Psoas muscle (tissue), 8 donors: ENCODE results near the gene SARS1. TPM values are rescaled to one million over a fixed set of nuclear protein-coding genes. Genes with fewer than 3 reads are reported as not detected.
"Not testable (repeated sequence)": the region's sequence is repeated elsewhere in the genome, so short reads cannot be mapped to it uniquely, and the experiment has no call there.

Source experiments
- ATAC-seq, 4 donors: fragments of 200-7000 bp; cut with Tn5 transposase; one replicate each; pipeline ENCODE4 v1.9.1; 2020; ENCODE audit warnings: moderate library complexity in 3 of 4, mild to moderate bottlenecking in 2 of 4
- DNase-seq, 2 donors: peaks; one replicate each; pipeline ENCODE4 v3.0.0-alpha.2; 2020
- H3K27ac ChIP-seq: fragments of 200-600 bp; one replicate; pipeline ENCODE4 v1.8.0; 2022
- H3K27me3 ChIP-seq, 3 donors: fragments of 200-600 bp in 1 of 3; one replicate each; pipeline versions ENCODE4 v1.6.1 to v1.8.0; 2013 to 2022; ENCODE audit warnings: low read length in 2 of 3, mild to moderate bottlenecking in 2 of 3, moderate library complexity in 1 of 3; ENCODE audit not compliant: insufficient read depth in 3 of 3
- H3K36me3 ChIP-seq, 2 donors: fragments of 200-600 bp in 1 of 2; one replicate each; pipeline versions ENCODE4 v1.6.1 to v1.8.0; 2013 to 2022; ENCODE audit warnings: low read depth in 1 of 2, mild to moderate bottlenecking in 1 of 2, moderate library complexity in 1 of 2; ENCODE audit not compliant: insufficient read depth in 1 of 2
- H3K4me1 ChIP-seq: fragments of 200-600 bp; one replicate; pipeline ENCODE4 v1.8.0; 2022
- H3K4me3 ChIP-seq: fragments of 200-600 bp; one replicate; pipeline ENCODE4 v1.8.0; 2022; ENCODE audit warnings: mild to moderate bottlenecking
- H3K9me3 ChIP-seq: fragments of 200-600 bp; one replicate; pipeline ENCODE4 v1.8.0; 2022
- WGBS, 3 donors: extraction: QIAGEN DNeasy Blood & Tissue Kit; methylation state at CpG; one replicate each; pipeline versions ENCODE4 v1.1.6 to v1.1.7; 2013; 5-methylcytosine and 5-hydroxymethylcytosine counted together
- intact Hi-C, 2 donors: fragments of 100-400 bp; cut with DNase I; formaldehyde crosslinking; loops; one replicate each; pipeline versions ENCODE4 v1.11.0 to v1.14.2; 2022
- polyA plus RNA-seq, 3 donors: library from polyadenylated mRNA; stranded (reverse); fragments of 200-250 nt; gene quantifications; one replicate each; pipeline ENCODE4 v1.2.3, GENCODE V29; 2013
- total RNA-seq, 4 donors: library from RNA; stranded (reverse); fragmentation: NEBNext Ultra II Directional in 2 of 4; extraction: Animal tissue kit (Norgen Biotek cat#: 25700) in 2 of 4; gene quantifications; one replicate each; pipeline versions ENCODE4 v1.2.1 to v1.2.4, GENCODE V29; 2021 to 2023
- TF ChIP-seq, protein P1 (sequence below): fragments of 200-600 bp; IDR thresholded peaks from one replicate; pipeline ENCODE4 v1.8.0; 2022; ENCODE audit warnings: antibody characterized with exemption
- donor health status: healthy with polysubstance abuse.
- donor health status: DM: no; HTN: no; CAD: no; lungs with moderate emphysema.
- donor health status: Bipolar disorder and iron deficiency.
- donor health status: healthy.
- donor health status: DM: yes; HTN: yes; CAD: no.
- donor health status: DM: no; HTN: no; CAD: no.
- donor health status: DM: no; HTN: no; CAD: no.
- donor health status: DM: yes; HTN: yes; CAD: no.

SARS1 gene
- total and polyA plus RNA-seq, 7 donors: 76.4 to 155 (median 149) TPM

DNA sequence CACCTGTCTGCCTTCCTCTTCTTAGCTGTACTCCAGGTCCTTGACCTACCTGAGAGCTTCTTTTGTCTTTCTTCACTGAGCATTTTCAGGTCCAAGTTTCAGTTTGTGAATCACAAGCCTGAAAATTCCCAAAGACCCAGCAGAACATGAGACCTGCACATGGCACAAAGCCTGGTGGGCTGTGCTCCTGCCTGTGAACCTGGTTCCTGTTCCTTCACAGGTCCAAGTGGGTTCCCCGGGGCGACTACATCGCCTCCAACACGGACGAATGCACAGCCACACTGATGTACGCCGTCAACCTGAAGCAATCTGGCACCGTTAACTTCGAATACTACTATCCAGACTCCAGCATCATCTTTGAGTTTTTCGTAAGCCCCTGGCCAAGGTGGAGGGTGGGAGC lies 42.1 kb upstream of the SARS1 start:
- intact Hi-C loops: no loop called here
- Histone ChIP-seq H3K9me3 (no peaks in the 10 kb centered on the region), H3K36me3 (no peaks in the 10 kb centered on the region), H3K4me3 (no peak overlapping the region), H3K4me1 (no peaks in the 10 kb centered on the region), H3K27ac (no peak overlapping the region), H3K27me3 (no peaks in the 10 kb centered on the region)
- WGBS, 3 donors: 91 to 93% (median 92%) methylated on average over 10 of the region's 10 CpGs
- no peak for DNase-seq
- ATAC-seq: no peak
- TF ChIP-seq, protein P1, sequence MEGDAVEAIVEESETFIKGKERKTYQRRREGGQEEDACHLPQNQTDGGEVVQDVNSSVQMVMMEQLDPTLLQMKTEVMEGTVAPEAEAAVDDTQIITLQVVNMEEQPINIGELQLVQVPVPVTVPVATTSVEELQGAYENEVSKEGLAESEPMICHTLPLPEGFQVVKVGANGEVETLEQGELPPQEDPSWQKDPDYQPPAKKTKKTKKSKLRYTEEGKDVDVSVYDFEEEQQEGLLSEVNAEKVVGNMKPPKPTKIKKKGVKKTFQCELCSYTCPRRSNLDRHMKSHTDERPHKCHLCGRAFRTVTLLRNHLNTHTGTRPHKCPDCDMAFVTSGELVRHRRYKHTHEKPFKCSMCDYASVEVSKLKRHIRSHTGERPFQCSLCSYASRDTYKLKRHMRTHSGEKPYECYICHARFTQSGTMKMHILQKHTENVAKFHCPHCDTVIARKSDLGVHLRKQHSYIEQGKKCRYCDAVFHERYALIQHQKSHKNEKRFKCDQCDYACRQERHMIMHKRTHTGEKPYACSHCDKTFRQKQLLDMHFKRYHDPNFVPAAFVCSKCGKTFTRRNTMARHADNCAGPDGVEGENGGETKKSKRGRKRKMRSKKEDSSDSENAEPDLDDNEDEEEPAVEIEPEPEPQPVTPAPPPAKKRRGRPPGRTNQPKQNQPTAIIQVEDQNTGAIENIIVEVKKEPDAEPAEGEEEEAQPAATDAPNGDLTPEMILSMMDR: no peak

DNA sequence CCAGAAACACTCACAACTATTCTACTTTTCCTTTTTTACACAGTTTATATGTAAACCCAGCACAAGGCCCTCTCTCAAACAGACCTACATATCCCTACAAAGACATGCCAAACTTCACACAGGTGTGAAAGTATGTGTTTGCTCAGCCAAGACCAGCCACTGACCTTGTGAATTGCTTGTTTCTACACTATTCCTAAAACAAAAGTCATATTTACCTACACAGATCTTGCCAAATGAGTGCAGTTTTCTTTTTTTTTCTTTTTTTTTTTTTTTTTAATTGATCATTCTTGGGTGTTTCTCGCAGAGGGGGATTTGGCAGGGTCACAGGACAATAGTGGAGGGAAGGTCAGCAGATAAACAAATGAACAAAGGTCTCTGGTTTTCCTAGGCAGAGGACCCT lies 37.4 kb upstream of the SARS1 start:
- H3K9me3 ChIP-seq, intact Hi-C loops, H3K27ac ChIP-seq, ATAC-seq, H3K4me3 ChIP-seq, H3K4me1 ChIP-seq, DNase-seq, H3K36me3 ChIP-seq, H3K27me3 ChIP-seq: not testable (repeated sequence)
- 83% methylated on average over 1 of the region's 1 CpG; no CpG with 5 or more reads in 2 of the 3 donors for WGBS, 3 donors

DNA sequence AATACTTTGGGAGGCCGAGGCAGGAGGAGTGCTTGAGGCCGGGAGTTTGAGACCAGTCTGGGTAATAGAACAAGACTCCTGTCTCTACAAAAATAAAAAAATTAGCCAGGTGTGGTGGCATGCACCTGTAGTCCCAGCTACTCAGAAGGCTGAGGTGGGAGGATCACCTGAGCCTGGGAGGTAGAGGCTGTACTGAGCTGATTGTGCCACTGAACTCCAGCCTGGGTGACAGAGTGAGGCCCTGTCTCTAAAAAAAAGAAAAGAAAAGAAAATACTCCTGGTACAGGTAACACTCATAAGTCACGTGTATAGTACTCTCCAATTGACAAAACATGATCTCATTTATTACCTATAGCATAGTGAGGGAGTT lies 33.0 kb upstream of the SARS1 start:
- not testable (repeated sequence) for H3K4me1 ChIP-seq, H3K4me3 ChIP-seq, H3K27me3 ChIP-seq, H3K9me3 ChIP-seq, ATAC-seq, H3K36me3 ChIP-seq, H3K27ac ChIP-seq, DNase-seq
- WGBS, 3 donors: 76 to 95% (median 93%) methylated on average over 3 of the region's 3 CpGs
- intact Hi-C loops: loop anchor here in 1 of 2 donors (10.0 kb wide), 1 partner anchor 46 kb away; no protein-coding TSS in a partner anchor

DNA sequence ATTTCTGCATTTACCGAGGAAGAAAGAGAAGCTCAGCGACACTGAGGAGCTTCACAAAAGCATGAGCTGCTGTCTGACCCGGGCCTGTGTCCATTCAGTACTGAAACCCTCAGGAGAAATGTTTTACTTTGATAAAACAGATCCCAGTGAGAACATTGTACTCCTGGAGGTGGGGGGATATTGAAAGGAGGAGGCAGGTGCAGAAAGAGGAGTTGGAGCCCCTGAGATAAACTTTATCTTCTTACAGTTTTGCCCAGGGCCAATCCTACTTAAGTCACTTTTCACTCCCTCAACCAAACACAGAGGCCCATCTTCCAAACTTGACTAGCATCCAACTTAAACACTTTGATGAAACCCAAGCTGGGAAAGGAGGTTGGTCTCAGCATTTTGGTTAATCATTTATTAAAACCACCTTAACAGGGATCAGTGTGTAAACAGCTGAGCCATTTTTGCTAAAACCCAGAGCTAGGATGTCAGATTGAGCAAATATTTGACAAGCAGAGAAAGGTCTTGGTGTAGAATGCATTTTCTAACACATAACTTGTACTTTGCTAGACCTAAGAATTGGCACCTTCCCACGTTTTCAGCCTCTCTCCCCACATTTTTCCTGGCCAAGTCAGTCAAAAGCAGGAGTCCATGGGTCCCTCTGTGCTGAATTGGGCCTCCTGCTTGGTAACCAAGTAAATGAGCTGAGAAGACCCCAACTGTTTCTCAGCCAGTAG lies 32.5 kb upstream of the SARS1 start:
- no peak overlapping the region for H3K4me3 ChIP-seq
- no peaks in the 10 kb centered on the region for H3K27me3 ChIP-seq
- no peak overlapping the region for H3K27ac ChIP-seq
- H3K36me3 ChIP-seq: no peaks in the 10 kb centered on the region
- TF ChIP-seq, protein P1: no peak
- no peaks in the 10 kb centered on the region for H3K9me3 ChIP-seq
- no peaks in the 10 kb centered on the region for H3K4me1 ChIP-seq
- intact Hi-C loops: loop anchor here in 1 of 2 donors (10.0 kb wide), 1 partner anchor 46 kb away; no protein-coding TSS in a partner anchor
- ATAC-seq (no peak), DNase-seq (no peak)
- 44 to 53% (median 53%) methylated on average over 4 of the region's 4 CpGs for WGBS, 3 donors

DNA sequence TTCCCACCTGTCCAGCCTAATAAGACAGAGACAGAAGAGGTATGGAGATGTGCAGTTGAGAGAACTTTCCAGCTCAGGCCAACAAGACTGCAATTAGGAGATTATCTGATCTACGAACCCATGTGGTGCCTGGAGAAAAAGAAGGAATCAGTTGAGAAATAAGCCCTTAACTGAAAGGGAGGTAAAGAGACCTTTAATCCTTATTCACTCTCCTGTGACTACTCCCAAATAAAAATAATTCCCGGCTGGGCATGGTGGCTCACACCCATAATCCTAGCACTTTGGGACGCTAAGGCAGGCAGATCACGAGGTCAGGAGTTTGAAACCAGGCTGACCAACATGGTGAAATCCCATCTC lies 31.9 kb upstream of the SARS1 start:
- H3K27ac ChIP-seq: no peak overlapping the region
- H3K4me1 ChIP-seq: no peaks in the 10 kb centered on the region
- no peak for DNase-seq
- intact Hi-C loops: loop anchor here in 1 of 2 donors (10.0 kb wide), 1 partner anchor 47 kb away; no protein-coding TSS in a partner anchor
- no peaks in the 10 kb centered on the region for H3K9me3 ChIP-seq
- TF ChIP-seq, protein P1: no peak
- 63 to 82% (median 80%) methylated on average over 4 of the region's 4 CpGs for WGBS, 3 donors
- no peaks in the 10 kb centered on the region for H3K27me3 ChIP-seq
- ATAC-seq: no peak
- no peak overlapping the region for H3K4me3 ChIP-seq
- H3K36me3 ChIP-seq: no peaks in the 10 kb centered on the region
